Loucy (cell line): ENCODE data around the gene SPCS1.

Source experiments
- H2AFZ ChIP-seq: fragments of 200-600 bp; sonication (generic); 2 replicates; pipeline ENCODE4 v1.6.0; 2016; ENCODE audit warnings: antibody characterized with exemption, mild to moderate bottlenecking, low read length, moderate library complexity
- H3F3A ChIP-seq: fragments of 200-600 bp; 2 replicates; pipeline ENCODE4 v1.6.0; 2016; ENCODE audit warnings: antibody characterized with exemption, low read depth, mild to moderate bottlenecking
- H3K27me3 ChIP-seq: fragments of 200-600 bp; sonication (generic); 2 replicates; pipeline ENCODE4 v1.6.1; 2014; ENCODE audit warnings: low read length, mild to moderate bottlenecking; ENCODE audit not compliant: insufficient read depth, poor library complexity, severe bottlenecking
- H3K36me3 ChIP-seq: fragments of 200-600 bp; sonication (generic); 2 replicates; pipeline ENCODE4 v1.6.1; 2016; ENCODE audit warnings: low read length; ENCODE audit not compliant: insufficient read depth
- H3K4me1 ChIP-seq: fragments of 200-600 bp; sonication (generic); 2 replicates; pipeline ENCODE4 v1.5.1; 2014; ENCODE audit warnings: low read length, mild to moderate bottlenecking; ENCODE audit not compliant: insufficient read depth, poor library complexity, severe bottlenecking
- H3K4me2 ChIP-seq: fragments of 200-600 bp; sonication (generic); 2 replicates; pipeline ENCODE4 v1.6.0; 2014; ENCODE audit warnings: antibody characterized with exemption, low read length, low read depth, mild to moderate bottlenecking; ENCODE audit not compliant: poor library complexity, severe bottlenecking
- H3K4me3 ChIP-seq: fragments of 200-600 bp; sonication (generic); 2 replicates; pipeline ENCODE4 v1.5.1; 2014; ENCODE audit warnings: low read length, mild to moderate bottlenecking, mixed read lengths; ENCODE audit not compliant: poor library complexity, severe bottlenecking
- H3K79me2 ChIP-seq: fragments of 200-600 bp; sonication (generic); 2 replicates; pipeline ENCODE4 v1.6.1; 2014; ENCODE audit warnings: low read length; ENCODE audit not compliant: insufficient read depth
- H3K9ac ChIP-seq: fragments of 200-600 bp; sonication (generic); 2 replicates; pipeline ENCODE4 v1.6.0; 2014; ENCODE audit warnings: mild to moderate bottlenecking, low read depth, low read length, moderate library complexity; ENCODE audit not compliant: poor library complexity, severe bottlenecking
- H3K9me2 ChIP-seq: fragments of 200-600 bp; sonication (generic); replicated peaks from 2 replicates; pipeline ENCODE4 v1.6.1; 2016; ENCODE audit warnings: low read depth, low read length, mixed read lengths
- H3K9me3 ChIP-seq: fragments of 200-600 bp; sonication (generic); 2 replicates; pipeline ENCODE4 v1.6.1; 2014; ENCODE audit warnings: mild to moderate bottlenecking, antibody characterized with exemption, low read length, low read depth; ENCODE audit not compliant: insufficient read depth
- H4K20me1 ChIP-seq: fragments of 200-600 bp; sonication (generic); 2 replicates; pipeline ENCODE4 v1.6.0; 2014; ENCODE audit warnings: antibody characterized with exemption, low read length, mild to moderate bottlenecking; ENCODE audit not compliant: insufficient read depth, poor library complexity, severe bottlenecking
- EZH2phosphoT487 ChIP-seq: fragments of 200-600 bp; IDR thresholded peaks from 2 replicates; pipeline ENCODE4 v1.6.1; 2018; ENCODE audit warnings: antibody characterized with exemption, mild to moderate bottlenecking, moderate library complexity, borderline replicate concordance
- TF ChIP-seq, protein P1 (sequence below): fragments of 200-600 bp; sonication (generic); conservative IDR thresholded peaks from 2 replicates; pipeline ENCODE4 v1.5.1; 2014; ENCODE audit warnings: mild to moderate bottlenecking, antibody characterized with exemption, low read length

Gene SPCS1

DNA sequence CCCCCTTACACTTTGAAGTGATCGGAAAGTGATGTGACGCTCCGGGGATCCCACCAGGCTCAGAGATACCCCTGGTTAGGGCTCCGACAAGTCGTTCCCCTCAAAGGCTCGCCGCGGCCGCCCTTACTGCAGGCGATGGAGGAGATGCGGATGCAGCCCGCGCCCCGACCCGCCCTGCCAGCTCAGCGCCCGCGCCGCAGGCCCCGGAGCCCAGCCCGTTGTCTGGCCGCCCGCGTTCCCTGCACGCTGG, 543 bp upstream of the SPCS1 start:
- Histone ChIP-seq H4K20me1 (peaks cover 16% of the 10 kb centered on the region), H2AFZ (peak overlapping the region; percentile 97), H3K9me2 (no peaks in the 10 kb centered on the region), H3F3A (no peaks in the 10 kb centered on the region), H3K4me2 (peak overlapping the region; percentile 87), H3K27me3 (peaks cover 4% of the 10 kb centered on the region), H3K4me3 (peak overlapping the region; percentile 99), H3K4me1 (peaks cover 23% of the 10 kb centered on the region), H3K9me3 (no peaks in the 10 kb centered on the region), H3K79me2 (peaks cover 49% of the 10 kb centered on the region), H3K9ac (peak overlapping the region; percentile 98), H3K36me3 (no peaks in the 10 kb centered on the region)
- no peak for TF ChIP-seq EZH2phosphoT487
- TF ChIP-seq, protein P1, sequence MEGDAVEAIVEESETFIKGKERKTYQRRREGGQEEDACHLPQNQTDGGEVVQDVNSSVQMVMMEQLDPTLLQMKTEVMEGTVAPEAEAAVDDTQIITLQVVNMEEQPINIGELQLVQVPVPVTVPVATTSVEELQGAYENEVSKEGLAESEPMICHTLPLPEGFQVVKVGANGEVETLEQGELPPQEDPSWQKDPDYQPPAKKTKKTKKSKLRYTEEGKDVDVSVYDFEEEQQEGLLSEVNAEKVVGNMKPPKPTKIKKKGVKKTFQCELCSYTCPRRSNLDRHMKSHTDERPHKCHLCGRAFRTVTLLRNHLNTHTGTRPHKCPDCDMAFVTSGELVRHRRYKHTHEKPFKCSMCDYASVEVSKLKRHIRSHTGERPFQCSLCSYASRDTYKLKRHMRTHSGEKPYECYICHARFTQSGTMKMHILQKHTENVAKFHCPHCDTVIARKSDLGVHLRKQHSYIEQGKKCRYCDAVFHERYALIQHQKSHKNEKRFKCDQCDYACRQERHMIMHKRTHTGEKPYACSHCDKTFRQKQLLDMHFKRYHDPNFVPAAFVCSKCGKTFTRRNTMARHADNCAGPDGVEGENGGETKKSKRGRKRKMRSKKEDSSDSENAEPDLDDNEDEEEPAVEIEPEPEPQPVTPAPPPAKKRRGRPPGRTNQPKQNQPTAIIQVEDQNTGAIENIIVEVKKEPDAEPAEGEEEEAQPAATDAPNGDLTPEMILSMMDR, result no peak

DNA sequence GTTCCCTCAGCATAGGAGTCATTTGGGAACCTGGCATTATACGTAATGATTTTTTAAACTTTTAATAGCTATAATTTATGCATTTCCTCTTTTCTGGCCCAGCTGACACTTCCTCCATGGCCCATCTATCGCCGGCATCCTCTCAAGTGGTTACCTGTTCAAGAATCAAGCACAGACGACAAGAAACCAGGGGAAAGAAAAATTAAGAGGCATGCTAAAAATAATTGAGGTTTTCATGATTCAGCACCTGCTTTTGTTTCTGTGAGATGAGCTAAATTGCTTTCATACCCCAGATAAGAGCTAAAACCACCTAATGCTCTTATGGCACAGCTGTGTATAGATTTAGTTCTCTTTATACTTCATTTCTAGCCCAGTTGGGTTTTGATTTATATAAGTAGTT, 1.7 kb downstream of the SPCS1 start:
- TF ChIP-seq, protein P1, result no peak
- TF ChIP-seq EZH2phosphoT487, result no peak
- peaks cover 23% of the 10 kb centered on the region for H3K4me1 ChIP-seq
- no peaks in the 10 kb centered on the region for H3K9me2 ChIP-seq
- H2AFZ ChIP-seq, result no peak overlapping the region
- peaks cover 44% of the 10 kb centered on the region for H3K79me2 ChIP-seq
- H3K27me3 ChIP-seq, result peaks cover 4% of the 10 kb centered on the region
- H3K36me3 ChIP-seq, result peaks cover 2% of the 10 kb centered on the region; the same call in 1 of the 2 replicates
- H3K4me3 ChIP-seq, result peak overlapping the region; percentile 99
- H3K9me3 ChIP-seq, result no peaks in the 10 kb centered on the region
- peaks cover 16% of the 10 kb centered on the region for H4K20me1 ChIP-seq
- H3K9ac ChIP-seq, result peak overlapping the region; percentile 98
- 0 out of 2 replicates have a peak, but pooled peaks cover 4% of the 10 kb centered on the region for H3F3A ChIP-seq
- peak overlapping the region; percentile 96 for H3K4me2 ChIP-seq

DNA sequence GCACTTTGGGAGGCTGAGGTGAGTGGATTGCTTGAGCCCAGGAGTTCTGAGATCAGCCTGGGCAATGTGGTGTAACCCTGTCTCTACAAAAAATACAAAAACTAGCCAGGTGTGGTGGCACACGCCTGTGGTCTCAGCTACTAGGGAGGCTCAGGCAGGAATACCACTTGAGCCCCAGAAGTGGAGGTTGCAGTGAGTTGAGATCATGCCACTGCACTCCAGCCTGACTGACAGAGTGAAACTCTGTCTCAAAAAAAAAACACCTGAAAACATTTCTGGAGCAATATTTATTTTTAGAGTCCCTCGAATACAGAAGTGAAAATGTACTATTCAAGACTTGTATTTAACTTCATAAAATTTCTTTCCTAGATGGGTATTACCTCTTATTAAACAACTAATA, 4.6 kb downstream of the SPCS1 start:
- H3K4me1 ChIP-seq, result peaks cover 10% of the 10 kb centered on the region
- H3K4me3 ChIP-seq, result no peak overlapping the region
- H3K36me3 ChIP-seq, result peaks cover 3% of the 10 kb centered on the region; the same call in 1 of the 2 replicates
- H3K79me2 ChIP-seq, result peaks cover 23% of the 10 kb centered on the region
- H3F3A ChIP-seq, result 0 out of 2 replicates have a peak, but pooled peaks cover 4% of the 10 kb centered on the region
- H4K20me1 ChIP-seq, result peaks cover 16% of the 10 kb centered on the region
- H3K9me3 ChIP-seq, result no peaks in the 10 kb centered on the region
- peaks cover 4% of the 10 kb centered on the region for H3K27me3 ChIP-seq
- no peaks in the 10 kb centered on the region for H3K9me2 ChIP-seq
- no peak overlapping the region for H3K4me2 ChIP-seq
- no peak overlapping the region for H2AFZ ChIP-seq
- TF ChIP-seq EZH2phosphoT487, result no peak
- TF ChIP-seq, protein P1, result no peak
- H3K9ac ChIP-seq, result no peak overlapping the region
